ENCODE measurements around the gene NEGR1. TPM values are rescaled to one million over a fixed set of nuclear protein-coding genes. Genes with fewer than 3 reads are reported as not detected.

NEGR1 gene
- polyA plus RNA-seq, 5 donors = 3.3 to 6.8 (median 3.9) TPM

- DNase-seq = no peak
Measured at GRCh38 chr1:71372496-71372895, 909.8 kb downstream of the NEGR1 start.

GRCh38 chr1:71371581-71371980 lies 910.8 kb downstream of the NEGR1 start:
- DNase-seq = no peak

GRCh38 chr1:71364236-71364635 lies 918.1 kb downstream of the NEGR1 start:
- DNase-seq = no peak

- peak; percentile 53 to 55 for DNase-seq
Measured at GRCh38 chr1:71362691-71363090, 919.6 kb downstream of the NEGR1 start.

- DNase-seq = peak; percentile 54 to 65
Measured at GRCh38 chr1:71362076-71362475, 920.3 kb downstream of the NEGR1 start.

GRCh38 chr1:71357708-71358107 lies 924.6 kb downstream of the NEGR1 start:
- no peak for DNase-seq

- DNase-seq = no peak
Measured at GRCh38 chr1:71351438-71351837, 930.9 kb downstream of the NEGR1 start.

- DNase-seq = no peak
Measured at GRCh38 chr1:71350805-71351204, 931.5 kb downstream of the NEGR1 start.

GRCh38 chr1:71350330-71350729 lies 932.0 kb downstream of the NEGR1 start:
- DNase-seq = no peak
